NCI-H526 treated with DMSO at 0.1 percent for 48 hours (cell line): ENCODE data around the gene EEF1AKMT4.

ENCODE experiments used
- DNase-seq: peaks from one replicate; lab custom pipeline; 2025; lab: John Stamatoyannopoulos, UW

The EEF1AKMT4 gene

DNA sequence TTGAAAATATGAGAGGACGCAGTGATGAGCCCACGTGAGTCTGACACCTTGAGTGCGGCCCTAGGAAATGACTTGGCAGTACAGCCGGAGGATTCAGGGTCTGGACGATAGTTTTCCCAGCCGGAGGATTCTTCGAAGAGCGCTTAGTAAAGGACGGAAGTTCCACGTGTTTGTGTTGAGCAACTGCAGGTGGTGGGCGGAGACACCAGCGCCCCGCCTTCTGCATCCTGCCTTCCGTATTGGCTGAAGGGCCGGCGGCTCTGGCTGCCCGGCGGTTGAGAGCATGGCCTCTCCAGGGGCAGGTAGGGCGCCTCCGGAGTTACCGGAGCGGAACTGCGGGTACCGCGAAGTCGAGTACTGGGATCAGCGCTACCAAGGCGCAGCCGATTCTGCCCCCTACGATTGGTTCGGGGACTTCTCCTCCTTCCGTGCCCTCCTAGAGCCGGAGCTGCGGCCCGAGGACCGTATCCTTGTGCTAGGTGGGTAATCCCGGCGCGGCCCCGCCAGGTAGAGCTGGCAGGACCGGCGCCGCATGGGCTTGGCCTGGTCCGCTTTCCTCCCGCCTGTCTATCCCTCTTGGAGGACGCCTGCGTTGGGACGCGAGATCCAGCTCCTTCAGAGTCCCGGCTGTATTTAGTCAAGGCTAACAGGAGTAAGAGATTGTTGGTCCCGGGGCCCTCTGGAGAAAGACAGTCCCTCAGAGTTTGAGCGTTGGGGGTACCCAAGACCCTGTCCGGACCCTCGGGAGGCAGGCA is at the start of gene EEF1AKMT4:
Gene EEF1AKMT4, plus strand, starts transcription at position 261 of the 755 bp plus-strand sequence. Its CDS starts 23 bp downstream, at position 284.
- peak; percentile 98 for DNase-seq

DNA sequence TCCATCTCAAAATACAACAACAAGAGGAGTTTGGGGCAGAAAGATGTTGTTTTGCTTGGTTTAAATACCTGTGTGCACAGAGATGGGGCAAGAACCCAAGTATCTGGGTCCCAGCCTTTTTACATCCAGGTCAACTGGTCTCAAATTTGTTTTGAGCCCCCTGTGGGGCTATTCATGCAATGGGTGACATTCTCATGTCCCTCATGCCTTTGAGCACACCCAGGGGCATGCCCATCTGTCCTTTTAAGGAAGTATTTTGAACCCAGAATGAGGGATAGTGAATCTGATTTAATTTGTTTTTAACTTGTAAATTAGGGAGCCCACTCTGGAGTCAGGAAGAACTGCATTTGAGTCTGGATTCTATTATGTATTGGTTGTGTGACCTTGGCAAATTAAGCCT is 48.6 kb upstream of the EEF1AKMT4 start:
- no peak for DNase-seq

DNA sequence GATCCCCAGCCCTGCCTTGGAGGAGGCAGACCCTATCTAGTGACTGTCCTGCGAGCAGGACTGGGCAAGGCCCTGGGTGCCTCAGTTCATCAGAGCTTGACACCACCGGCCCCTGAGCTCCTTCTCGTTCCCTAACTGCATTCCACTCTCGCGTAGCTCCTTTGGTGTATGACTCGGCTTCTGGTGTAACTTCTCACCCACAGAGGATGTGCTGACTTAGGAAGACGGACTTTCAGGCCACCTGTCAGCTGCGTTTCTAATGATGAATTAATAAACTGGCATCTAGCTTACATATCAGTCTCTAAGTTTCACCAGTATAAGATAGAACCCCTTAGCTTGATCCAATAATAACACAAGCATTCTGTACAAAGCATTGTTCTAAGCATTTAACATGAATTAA is 45.9 kb upstream of the EEF1AKMT4 start:
- DNase-seq: no peak

GRCh38 chr3:184209146-184209923 is 40.1 kb upstream of the EEF1AKMT4 start:
- no peak for DNase-seq

- DNase-seq: no peak
Measured at GRCh38 chr3:184211297-184211696, 38.2 kb upstream of the EEF1AKMT4 start.

GRCh38 chr3:184211718-184212117 is 37.8 kb upstream of the EEF1AKMT4 start:
- no peak for DNase-seq

- DNase-seq: no peak
Measured at GRCh38 chr3:184218814-184219213, 30.7 kb upstream of the EEF1AKMT4 start.

DNA sequence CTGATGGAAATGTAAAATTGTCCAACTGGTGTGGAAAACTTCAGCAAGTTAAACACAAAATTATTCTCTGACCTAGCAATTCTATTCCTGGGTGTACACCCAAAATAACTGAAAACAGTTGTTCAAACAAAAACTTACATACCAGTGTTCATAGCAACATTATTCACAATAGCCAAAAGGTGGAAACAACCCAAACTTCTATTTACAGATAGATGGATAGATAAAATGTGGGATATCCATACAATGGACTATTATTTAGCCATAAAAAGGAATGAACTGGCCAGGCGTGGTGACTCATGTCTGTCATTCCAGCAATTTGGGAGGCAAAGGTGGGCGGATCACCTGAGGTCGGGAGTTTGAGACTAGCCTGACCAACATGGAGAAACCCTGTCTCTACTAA is 27.0 kb upstream of the EEF1AKMT4 start:
- DNase-seq: no peak

GRCh38 chr3:184223946-184224345 is 25.5 kb upstream of the EEF1AKMT4 start:
- no peak for DNase-seq

DNA sequence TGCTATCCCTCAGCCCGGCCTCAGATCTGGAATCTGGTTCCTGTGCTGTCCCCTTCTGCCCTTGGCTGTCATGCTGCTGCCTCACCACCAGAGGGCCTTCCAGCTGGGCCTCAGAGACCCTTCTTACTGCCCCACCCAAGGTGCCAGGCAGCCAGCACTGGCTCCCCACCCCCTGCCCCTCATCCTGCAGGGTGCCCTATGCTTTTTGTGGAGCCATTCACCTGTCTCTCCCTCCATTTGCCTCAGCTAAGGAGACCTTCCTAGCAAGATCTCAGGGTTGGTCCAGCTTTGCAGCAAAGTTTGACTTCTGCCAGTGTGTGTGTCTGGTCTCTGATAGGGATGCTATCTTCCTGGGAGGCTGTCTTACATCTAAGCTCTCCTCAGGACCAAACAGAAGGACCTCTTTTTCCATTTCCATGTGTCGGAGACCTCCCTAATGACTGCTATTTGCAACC is 22.0 kb upstream of the EEF1AKMT4 start:
- peak; percentile 9 for DNase-seq

- DNase-seq: no peak
Measured at GRCh38 chr3:184228376-184229137, 20.9 kb upstream of the EEF1AKMT4 start.

DNA sequence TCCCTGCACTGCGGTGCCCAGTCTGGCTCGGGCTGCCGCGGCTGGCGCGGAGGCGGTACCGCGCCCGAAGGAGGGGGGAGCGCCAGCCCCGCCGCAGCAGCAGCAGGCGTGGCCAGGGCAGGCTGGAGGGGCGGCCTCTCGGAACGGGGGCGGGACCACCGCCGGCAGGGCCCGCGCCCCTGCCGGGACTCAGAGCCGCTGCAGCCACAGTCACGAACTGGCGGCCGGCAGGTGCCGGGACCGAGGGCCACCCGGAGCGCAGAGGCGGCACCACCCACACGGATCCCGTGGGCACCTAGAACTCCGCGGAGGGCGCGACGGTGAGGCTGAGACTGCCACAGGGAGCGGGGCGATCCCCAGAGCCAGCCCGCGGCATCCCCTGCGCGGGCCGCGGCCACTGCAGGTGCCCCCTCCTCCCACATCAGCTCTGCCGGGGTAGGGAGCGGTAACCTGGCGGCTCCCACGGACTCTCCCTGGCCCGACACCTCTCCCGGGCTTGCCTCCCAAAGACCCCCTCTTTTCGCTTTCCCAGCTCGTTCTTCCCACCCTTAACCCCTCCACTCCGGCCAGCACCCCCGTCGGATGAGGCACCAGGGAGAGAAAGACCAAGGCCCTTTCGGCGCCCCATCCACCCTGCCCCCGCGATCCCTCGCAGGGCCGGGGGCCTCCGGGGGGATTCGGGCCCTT is 19.9 kb upstream of the EEF1AKMT4 start, which contains the start of gene VWA5B2:
Gene VWA5B2, plus strand, starts transcription at position 192 of the 687 bp plus-strand sequence. CDS start 944 bp downstream, outside the sequence.
- DNase-seq: peak; percentile 64

- peak; percentile 22 for DNase-seq
Measured at GRCh38 chr3:184230081-184230602, 19.3 kb upstream of the EEF1AKMT4 start.

DNA sequence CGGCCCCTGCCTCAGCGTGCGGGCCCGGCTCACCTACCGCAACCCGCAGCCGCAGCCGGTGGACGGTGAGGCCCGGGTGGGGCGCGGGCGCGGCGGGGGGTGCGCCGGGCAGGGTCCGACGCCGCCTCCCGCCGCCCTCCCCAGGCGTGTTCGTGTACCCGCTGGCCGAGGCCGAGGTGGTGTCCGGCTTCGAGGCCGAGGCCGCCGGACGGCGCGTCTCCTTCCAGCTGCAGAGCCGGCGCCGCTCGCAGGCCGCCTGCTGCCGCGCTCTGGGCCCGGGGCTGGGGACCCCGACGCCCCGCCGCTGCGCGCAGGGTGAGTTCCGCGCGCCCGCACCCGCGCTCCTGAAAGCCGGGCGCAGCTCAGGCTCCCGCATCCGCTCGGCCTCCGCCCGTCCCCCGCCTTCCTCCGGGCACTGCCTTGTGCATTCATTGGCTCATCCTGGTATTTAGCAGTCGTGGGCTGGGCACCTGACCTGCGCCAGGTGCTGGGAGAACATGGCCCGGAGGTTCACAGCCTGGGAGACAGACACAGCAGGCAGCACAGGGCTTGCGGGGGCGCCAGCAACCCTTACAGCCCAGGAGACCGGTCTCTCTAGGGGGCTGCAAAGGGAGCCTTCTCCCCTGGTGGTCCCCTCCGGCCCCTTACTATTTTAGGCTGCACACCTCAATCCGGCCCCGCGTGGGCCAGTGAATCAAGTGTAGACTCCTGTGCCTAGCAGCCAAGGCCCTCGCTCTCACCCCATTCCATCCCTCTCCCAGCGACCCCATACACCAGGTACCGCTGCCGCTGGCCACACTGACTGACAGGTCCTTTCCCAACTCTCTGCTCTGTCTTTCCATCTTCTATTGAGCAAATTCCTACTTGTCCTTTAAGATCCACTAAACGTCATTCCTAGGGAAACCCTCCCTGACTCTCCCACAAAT is 18.6 kb upstream of the EEF1AKMT4 start:
- peak; percentile 57 for DNase-seq

- peak; percentile 4 for DNase-seq
Measured at GRCh38 chr3:184231671-184232070, 17.8 kb upstream of the EEF1AKMT4 start.

- DNase-seq: no peak
Measured at GRCh38 chr3:184233127-184233843, 16.2 kb upstream of the EEF1AKMT4 start.

DNA sequence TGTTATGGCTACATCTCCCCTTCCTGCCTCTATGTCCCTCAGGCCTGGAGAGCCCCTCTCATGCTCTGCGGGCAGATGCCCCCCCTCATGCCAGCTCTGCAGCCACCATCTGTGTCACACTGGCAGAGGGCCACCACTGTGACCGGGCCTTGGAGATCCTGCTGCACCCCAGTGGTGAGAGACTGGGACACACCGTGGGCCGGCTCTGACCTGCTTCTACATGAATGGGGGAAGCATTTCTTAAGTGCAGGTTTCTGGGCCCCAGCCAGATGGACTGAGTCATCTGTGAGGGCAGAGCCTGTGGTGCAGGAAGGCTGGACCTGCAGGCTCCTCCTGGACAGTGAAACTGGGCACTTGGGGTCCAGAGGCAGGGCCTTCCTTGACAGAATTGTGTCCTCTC is 15.2 kb upstream of the EEF1AKMT4 start:
- DNase-seq: no peak

DNA sequence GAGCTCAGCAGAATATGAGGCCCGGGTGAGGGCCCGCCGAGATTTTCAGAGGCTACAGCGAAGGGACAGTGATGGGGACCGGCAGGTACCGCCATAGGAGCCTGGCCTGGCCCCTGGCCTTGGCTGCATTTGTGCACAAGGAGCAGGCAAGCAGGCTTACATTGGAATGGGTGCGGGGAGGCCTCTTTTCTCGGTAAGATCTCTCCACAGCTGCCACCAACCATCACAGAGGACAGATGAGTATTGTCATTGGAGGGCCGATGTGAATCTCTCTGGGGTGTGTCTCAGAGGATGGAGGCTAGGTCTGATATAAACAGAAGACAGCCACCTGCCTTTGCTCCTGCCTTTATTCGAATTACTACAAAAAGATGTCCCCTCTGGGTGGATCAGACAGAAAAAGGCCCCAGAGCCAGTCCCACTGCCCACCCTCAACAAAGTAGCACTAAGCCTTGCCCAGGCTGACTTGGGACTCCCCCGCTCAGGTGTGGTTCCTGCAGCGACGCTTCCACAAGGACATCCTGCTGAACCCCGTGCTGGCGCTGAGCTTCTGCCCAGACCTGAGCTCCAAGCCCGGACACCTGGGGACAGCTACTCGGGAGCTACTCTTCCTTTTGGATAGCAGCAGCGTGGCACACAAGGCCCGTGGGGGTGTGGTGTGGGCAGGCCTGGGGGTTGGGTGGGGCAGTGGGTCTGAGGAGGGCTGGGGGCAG is 14.6 kb upstream of the EEF1AKMT4 start:
- no peak for DNase-seq
